Mucosa of descending colon (tissue), 3 donors: ENCODE data around the gene RAB30. TPM values are rescaled to one million over a fixed set of nuclear protein-coding genes. Genes with fewer than 3 reads are reported as not detected.
"Not testable (repeated sequence)": the region's sequence is repeated elsewhere in the genome, so short reads cannot be mapped to it uniquely, and the experiment has no call there.

Experiments used
- ATAC-seq: fragments of 200-7000 bp; cut with Tn5 transposase; one replicate; pipeline ENCODE4 v1.9.1; 2020; ENCODE audit warnings: mild to moderate bottlenecking, moderate library complexity
- DNase-seq, 3 donors: peaks; one replicate each; pipeline ENCODE4 v3.0.0-alpha.2; 2020
- H3K36me3 ChIP-seq: fragments of 200-600 bp; one replicate; pipeline ENCODE4 v1.8.0; 2021; ENCODE audit warnings: low read depth, mild to moderate bottlenecking
- H3K4me1 ChIP-seq: fragments of 200-600 bp; one replicate; pipeline ENCODE4 v1.8.0; 2021; ENCODE audit warnings: low read depth, mild to moderate bottlenecking
- H3K4me3 ChIP-seq: fragments of 200-600 bp; one replicate; pipeline ENCODE4 v1.8.0; 2021; ENCODE audit warnings: mild to moderate bottlenecking
- H3K9me3 ChIP-seq: fragments of 200-600 bp; one replicate; pipeline ENCODE4 v1.8.0; 2021; ENCODE audit warnings: mild to moderate bottlenecking
- CTCF ChIP-seq: fragments of 200-600 bp; IDR thresholded peaks from one replicate; pipeline ENCODE4 v1.8.0; 2022; ENCODE audit warnings: antibody characterized with exemption, mild to moderate bottlenecking
- intact Hi-C, 2 donors: fragments of 100-400 bp; cut with DNase I in 1 of 2; cut with micrococcal nuclease in 1 of 2; formaldehyde crosslinking; loops; one replicate each; pipeline versions ENCODE4 v1.11.0 to v1.11.1; 2022; cut with DNase I, micrococcal nuclease
- total RNA-seq, 3 donors: library from RNA; stranded (reverse); fragmentation: NEBNext Ultra II Directional in 2 of 3; extraction: Animal tissue kit (Norgen Biotek cat#: 25700) in 2 of 3; gene quantifications; one replicate each; pipeline versions ENCODE4 v1.2.1 to v1.2.4, GENCODE V29; 2021 to 2023
- donor health status: DM: no; HTN: no; CAD: no; lungs with moderate emphysema.
- donor health status: DM: no; HTN: no; CAD: no.
- donor health status: DM: no; HTN: yes; CAD: no.

The RAB30 gene
- total RNA-seq, 3 donors from 2014 or later = 16.2 to 30.7 (median 19.1) TPM

- no peak for DNase-seq
- no peak overlapping the region for H3K4me3 ChIP-seq
- peak; percentile 11 for ATAC-seq
- no peak for TF ChIP-seq CTCF
- H3K4me1 ChIP-seq = no peaks in the 10 kb centered on the region
- intact Hi-C loops = no loop called here
- H3K9me3 ChIP-seq = no peaks in the 10 kb centered on the region
- no peaks in the 10 kb centered on the region for H3K36me3 ChIP-seq
Measured at GRCh38 chr11:82978422-82979099, 93.1 kb downstream of the RAB30 start.

- DNase-seq (no peak), ATAC-seq (no peak)
- no peaks in the 10 kb centered on the region for H3K36me3 ChIP-seq
Measured at GRCh38 chr11:82976786-82977185, 94.9 kb downstream of the RAB30 start.

GRCh38 chr11:82975882-82976281 is 95.8 kb downstream of the RAB30 start:
- TF ChIP-seq CTCF = no peak
- Histone ChIP-seq H3K36me3 (no peaks in the 10 kb centered on the region), H3K4me1 (no peaks in the 10 kb centered on the region), H3K4me3 (no peak overlapping the region), H3K9me3 (no peaks in the 10 kb centered on the region)
- no peak for DNase-seq
- no peak for ATAC-seq
- intact Hi-C loops = no loop called here

More at GRCh38 chr11:82976786-82977185, 94.9 kb downstream of the RAB30 start:
- Histone ChIP-seq H3K9me3 (no peaks in the 10 kb centered on the region), H3K4me1 (no peaks in the 10 kb centered on the region), H3K4me3 (no peak overlapping the region)
- TF ChIP-seq CTCF = no peak
- intact Hi-C loops = no loop called here

- no peak for TF ChIP-seq CTCF
- intact Hi-C loops = no loop called here
- no peak overlapping the region for H3K4me3 ChIP-seq
- DNase-seq (no peak), ATAC-seq (no peak)
- no peaks in the 10 kb centered on the region for H3K36me3 ChIP-seq
- H3K4me1 ChIP-seq = no peaks in the 10 kb centered on the region
- no peaks in the 10 kb centered on the region for H3K9me3 ChIP-seq
Measured at GRCh38 chr11:82974851-82975250, 96.8 kb downstream of the RAB30 start.

- Histone ChIP-seq H3K4me1 (no peaks in the 10 kb centered on the region), H3K36me3 (no peaks in the 10 kb centered on the region), H3K9me3 (no peaks in the 10 kb centered on the region), H3K4me3 (no peak overlapping the region)
- no peak for TF ChIP-seq CTCF
- intact Hi-C loops = no loop called here
- no peak for ATAC-seq
- no peak for DNase-seq
Measured at GRCh38 chr11:82974135-82974534, 97.6 kb downstream of the RAB30 start.

GRCh38 chr11:82972103-82972502 is 99.6 kb downstream of the RAB30 start:
- no peaks in the 10 kb centered on the region for H3K4me1 ChIP-seq
- DNase-seq = no peak
- intact Hi-C loops = no loop called here
- ATAC-seq = no peak
- H3K4me3 ChIP-seq = no peak overlapping the region
- no peaks in the 10 kb centered on the region for H3K36me3 ChIP-seq
- no peak for TF ChIP-seq CTCF
- no peaks in the 10 kb centered on the region for H3K9me3 ChIP-seq

GRCh38 chr11:82971519-82971946 is 100.2 kb downstream of the RAB30 start:
- H3K9me3 ChIP-seq, H3K4me3 ChIP-seq, H3K4me1 ChIP-seq, H3K36me3 ChIP-seq, intact Hi-C loops: not testable (repeated sequence)
- ATAC-seq = peak; percentile 35
- peak in 1 of 3 donors; percentile 36 for DNase-seq

DNA sequence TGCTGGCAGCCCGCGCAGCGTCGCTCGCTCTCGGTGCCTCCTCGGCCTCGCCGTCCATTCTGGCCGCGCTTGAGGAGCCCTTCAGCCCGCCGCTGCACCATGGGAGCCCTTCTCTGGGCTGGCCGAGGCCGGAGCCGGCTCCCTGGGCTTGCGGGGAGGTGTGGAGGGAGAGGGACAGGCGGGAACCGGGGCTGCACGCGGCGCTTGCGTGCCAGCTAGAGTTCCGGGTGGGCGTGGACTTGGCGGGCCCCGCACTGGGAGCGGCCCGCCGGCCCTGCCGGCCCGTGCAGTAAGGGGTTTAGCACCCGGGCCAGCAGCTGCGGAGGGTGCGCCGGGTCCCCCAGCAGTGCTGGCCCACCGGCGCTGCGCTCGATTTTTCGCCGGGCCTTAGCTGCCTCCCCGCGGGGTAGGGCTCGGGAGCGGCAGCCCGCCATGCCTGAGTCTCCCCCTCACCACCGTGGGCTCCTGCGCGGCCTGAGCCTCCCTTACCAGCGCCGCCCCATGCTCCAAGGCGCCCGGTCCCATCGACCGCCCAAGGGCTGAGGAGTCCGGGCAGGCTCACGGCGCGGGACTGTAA is 101.1 kb downstream of the RAB30 start:
- H3K9me3 ChIP-seq, H3K4me3 ChIP-seq, H3K4me1 ChIP-seq, H3K36me3 ChIP-seq, intact Hi-C loops, ATAC-seq: not testable (repeated sequence)
- DNase-seq = peak in 1 of 3 donors; percentile 35
